M059J (cell line): ENCODE results near the gene NUDT4. TPM values are rescaled to one million over a fixed set of nuclear protein-coding genes. Genes with fewer than 3 reads are reported as not detected.
"Not testable (repeated sequence)": the region's sequence is repeated elsewhere in the genome, so short reads cannot be mapped to it uniquely, and the experiment has no call there.

ENCODE experiments used
- DNase-seq: peaks from one replicate; pipeline ENCODE4 v3.0.0-alpha.2; 2012; ENCODE audit warnings: low read depth
- total RNA-seq: library from RNA; depleted of rRNA; stranded (reverse); fragments of >200 nt; shearing (Covaris generic); gene quantifications from 2 replicates; pipeline ENCODE4 v1.2.3, GENCODE V29; 2014

Gene NUDT4
- total RNA-seq, 1 experiment from 2014 or later = 48.4 TPM

GRCh38 chr12:93427779-93428564 is 50.2 kb downstream of the NUDT4 start:
- no peak for DNase-seq

GRCh38 chr12:93429448-93429847 is 51.7 kb downstream of the NUDT4 start:
- no peak for DNase-seq

GRCh38 chr12:93429852-93430251 is 52.1 kb downstream of the NUDT4 start:
- DNase-seq = no peak

GRCh38 chr12:93430280-93430679 is 52.6 kb downstream of the NUDT4 start:
- DNase-seq = no peak

GRCh38 chr12:93432031-93432430 is 54.3 kb downstream of the NUDT4 start:
- not testable (repeated sequence) for DNase-seq

GRCh38 chr12:93434256-93434865 is 56.6 kb downstream of the NUDT4 start:
- no peak for DNase-seq

- no peak for DNase-seq
Measured at GRCh38 chr12:93438266-93439050, 60.7 kb downstream of the NUDT4 start.

- no peak for DNase-seq
Measured at GRCh38 chr12:93440043-93440835, 62.5 kb downstream of the NUDT4 start.

- DNase-seq = peak; percentile 32
Measured at GRCh38 chr12:93441081-93441616, 63.4 kb downstream of the NUDT4 start.

- DNase-seq = peak; percentile 93
Measured at GRCh38 chr12:93441617-93442410, 64.1 kb downstream of the NUDT4 start, which contains the start of gene UBE2N. Gene UBE2N (minus strand): TSS chr12:93441947. CDS start chr12:93441884, 63 bp downstream.

GRCh38 chr12:93442411-93443340 is 65.0 kb downstream of the NUDT4 start:
- DNase-seq = peak; percentile 45

- DNase-seq = no peak
Measured at GRCh38 chr12:93443576-93443975, 65.9 kb downstream of the NUDT4 start.

- no peak for DNase-seq
Measured at GRCh38 chr12:93447555-93448290, 70.0 kb downstream of the NUDT4 start.

GRCh38 chr12:93448796-93449195 is 71.1 kb downstream of the NUDT4 start:
- no peak for DNase-seq

GRCh38 chr12:93449277-93449676 is 71.6 kb downstream of the NUDT4 start:
- DNase-seq = no peak

GRCh38 chr12:93451423-93452158 is 73.9 kb downstream of the NUDT4 start:
- no peak for DNase-seq

GRCh38 chr12:93453633-93454032 is 75.9 kb downstream of the NUDT4 start:
- peak; percentile 65 for DNase-seq

GRCh38 chr12:93456077-93456476 is 78.4 kb downstream of the NUDT4 start:
- DNase-seq = no peak
